ENCODE results near the gene TBC1D10B.

GRCh38 chr16:30401768-30402425 lies 31.6 kb upstream of the TBC1D10B start:
- TF ChIP-seq EGR1 (IDR thresholded peaks at IDR 0.05) (no peak), RAD21 (IDR thresholded peaks at IDR 0.05; ENCODE audit: low read depth) (no peak), EP300 (IDR thresholded peaks at IDR 0.05; ENCODE audit: borderline replicate concordance) (no peak), TAF1 (IDR thresholded peaks at IDR 0.05; ENCODE audit: low read depth) (no peak), YY1 (IDR thresholded peaks at IDR 0.05; ENCODE audit: low read depth) (no peak), CEBPB (IDR thresholded peaks at IDR 0.05) (no peak), REST (IDR thresholded peaks at IDR 0.05; ENCODE audit: low read depth) (no peak), TEAD4 (IDR thresholded peaks at IDR 0.05) (no peak)

All from Ishikawa (cell line).